MCF 10A (cell line): ENCODE data around the gene MST1R. TPM values are rescaled to one million over a fixed set of nuclear protein-coding genes. Genes with fewer than 3 reads are reported as not detected.

ENCODE experiments used
- BruUV-seq: library from RNA; stranded (reverse); fragments of 400-500 nt; replicated peaks from 2 replicates; lab custom pipeline; 2021; lab: Mats Ljungman, UMichigan
- CTCF ChIA-PET: fragments of 300-600 bp; sonication (Branson Sonifier 250); formaldehyde crosslinking; extraction: SDS; loops from one replicate; lab custom pipeline; 2021; ENCODE audit warnings: antibody characterized with exemption, inconsistent platforms; lab: Yijun Ruan, JAX
- POLR2A ChIA-PET: fragments of 300-600, 350-650 bp; sonication (Branson Sonifier 250); formaldehyde crosslinking; extraction: SDS; loops from one replicate; lab custom pipeline; 2020; ENCODE audit warnings: antibody characterized with exemption, inconsistent platforms; lab: Yijun Ruan, JAX
- DNase-seq: peaks from one replicate; pipeline ENCODE4 v3.0.0-alpha.2; 2018; ENCODE audit not compliant: unreplicated experiment
- H3K27ac Mint-ChIP-seq: one replicate; pipeline ENCODE4 v1.8.0; 2022; ENCODE audit warnings: mild to moderate bottlenecking, low read depth, mixed read lengths; ENCODE audit not compliant: unreplicated experiment
- H3K27me3 Mint-ChIP-seq: one replicate; pipeline ENCODE4 v1.8.0; 2022; ENCODE audit warnings: mixed read lengths; ENCODE audit not compliant: insufficient read depth, unreplicated experiment
- H3K36me3 Mint-ChIP-seq: one replicate; pipeline ENCODE4 v1.8.0; 2022; ENCODE audit warnings: mild to moderate bottlenecking, moderate library complexity, mixed read lengths; ENCODE audit not compliant: insufficient read depth, unreplicated experiment
- H3K4me1 Mint-ChIP-seq: one replicate; pipeline ENCODE4 v1.8.0; 2022; ENCODE audit warnings: mixed read lengths; ENCODE audit not compliant: insufficient read depth, unreplicated experiment
- H3K4me3 Mint-ChIP-seq: one replicate; pipeline ENCODE4 v1.8.0; 2022; ENCODE audit warnings: mild to moderate bottlenecking, moderate library complexity, mixed read lengths; ENCODE audit not compliant: unreplicated experiment
- H3K9me3 Mint-ChIP-seq: one replicate; pipeline ENCODE4 v1.8.0; 2022; ENCODE audit warnings: mixed read lengths; ENCODE audit not compliant: unreplicated experiment
- intact Hi-C: fragments of 100-400 bp; cut with micrococcal nuclease; formaldehyde crosslinking; loops from 2 replicates; pipeline ENCODE4 v1.14.1; 2022
- total RNA-seq: library from RNA; stranded (reverse); gene quantifications from 2 replicates; pipeline ENCODE4 v1.2.3, GENCODE V29; 2022
- TF ChIP-seq, protein P1 (sequence below): fragments of 200-600 bp; IDR thresholded peaks from one replicate; pipeline ENCODE4 v1.8.0; 2022; ENCODE audit warnings: antibody characterized with exemption, mild to moderate bottlenecking; ENCODE audit not compliant: unreplicated experiment

The MST1R gene
- total RNA-seq, 1 experiment from 2014 or later: 103 TPM

GRCh38 chr3:49879721-49880120, 24.0 kb downstream of the MST1R start:
- no peaks in the 10 kb centered on the region for H3K4me1 Mint-ChIP-seq
- H3K4me3 Mint-ChIP-seq: no peak overlapping the region
- BruUV-seq: no TSS peak
- H3K27ac Mint-ChIP-seq: no peak overlapping the region
- H3K36me3 Mint-ChIP-seq: peaks cover 12% of the 10 kb centered on the region
- intact Hi-C loops: no loop called here
- no peaks in the 10 kb centered on the region for H3K27me3 Mint-ChIP-seq
- no peak for DNase-seq
- no peaks in the 10 kb centered on the region for H3K9me3 Mint-ChIP-seq
- TF ChIP-seq, protein P1, sequence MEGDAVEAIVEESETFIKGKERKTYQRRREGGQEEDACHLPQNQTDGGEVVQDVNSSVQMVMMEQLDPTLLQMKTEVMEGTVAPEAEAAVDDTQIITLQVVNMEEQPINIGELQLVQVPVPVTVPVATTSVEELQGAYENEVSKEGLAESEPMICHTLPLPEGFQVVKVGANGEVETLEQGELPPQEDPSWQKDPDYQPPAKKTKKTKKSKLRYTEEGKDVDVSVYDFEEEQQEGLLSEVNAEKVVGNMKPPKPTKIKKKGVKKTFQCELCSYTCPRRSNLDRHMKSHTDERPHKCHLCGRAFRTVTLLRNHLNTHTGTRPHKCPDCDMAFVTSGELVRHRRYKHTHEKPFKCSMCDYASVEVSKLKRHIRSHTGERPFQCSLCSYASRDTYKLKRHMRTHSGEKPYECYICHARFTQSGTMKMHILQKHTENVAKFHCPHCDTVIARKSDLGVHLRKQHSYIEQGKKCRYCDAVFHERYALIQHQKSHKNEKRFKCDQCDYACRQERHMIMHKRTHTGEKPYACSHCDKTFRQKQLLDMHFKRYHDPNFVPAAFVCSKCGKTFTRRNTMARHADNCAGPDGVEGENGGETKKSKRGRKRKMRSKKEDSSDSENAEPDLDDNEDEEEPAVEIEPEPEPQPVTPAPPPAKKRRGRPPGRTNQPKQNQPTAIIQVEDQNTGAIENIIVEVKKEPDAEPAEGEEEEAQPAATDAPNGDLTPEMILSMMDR: no peak
- CTCF ChIA-PET: interaction anchor here (0.7 to 1.1 kb wide), 2 partner anchors 11 to 27 kb away, joined by 3 to 4 read pairs; no protein-coding TSS in a partner anchor
- POLR2A ChIA-PET: interaction anchor here (0.8 to 1.1 kb wide), 3 partner anchors 20 to 76 kb away, joined by 3 read pairs; no protein-coding TSS in a partner anchor

GRCh38 chr3:49878686-49879085, 25.0 kb downstream of the MST1R start:
- Mint-ChIP-seq H3K4me1 (no peaks in the 10 kb centered on the region), H3K4me3 (no peak overlapping the region), H3K9me3 (no peaks in the 10 kb centered on the region), H3K27me3 (no peaks in the 10 kb centered on the region), H3K36me3 (peaks cover 10% of the 10 kb centered on the region), H3K27ac (no peak overlapping the region)
- TF ChIP-seq, protein P1: no peak
- intact Hi-C loops: no loop called here
- no TSS peak for BruUV-seq
- no peak for DNase-seq
- CTCF ChIA-PET: no interaction called here
- POLR2A ChIA-PET: interaction anchor here (0.8 to 1.3 kb wide), 3 partner anchors 22 to 28 kb away, joined by 3 to 4 read pairs (median 3); no protein-coding TSS in a partner anchor

GRCh38 chr3:49877716-49878115, 26.0 kb downstream of the MST1R start:
- H3K9me3 Mint-ChIP-seq: no peaks in the 10 kb centered on the region
- no peak for DNase-seq
- intact Hi-C loops: no loop called here
- no peak overlapping the region for H3K4me3 Mint-ChIP-seq
- ChIA-PET CTCF (no interaction called here), POLR2A (interaction anchor here (1.1 to 1.3 kb wide), 2 partner anchors 23 to 24 kb away, joined by 3 to 4 read pairs; no protein-coding TSS in a partner anchor)
- no TSS peak for BruUV-seq
- no peaks in the 10 kb centered on the region for H3K4me1 Mint-ChIP-seq
- TF ChIP-seq, protein P1: no peak
- H3K27ac Mint-ChIP-seq: no peak overlapping the region
- H3K36me3 Mint-ChIP-seq: peaks cover 10% of the 10 kb centered on the region
- no peaks in the 10 kb centered on the region for H3K27me3 Mint-ChIP-seq

DNA sequence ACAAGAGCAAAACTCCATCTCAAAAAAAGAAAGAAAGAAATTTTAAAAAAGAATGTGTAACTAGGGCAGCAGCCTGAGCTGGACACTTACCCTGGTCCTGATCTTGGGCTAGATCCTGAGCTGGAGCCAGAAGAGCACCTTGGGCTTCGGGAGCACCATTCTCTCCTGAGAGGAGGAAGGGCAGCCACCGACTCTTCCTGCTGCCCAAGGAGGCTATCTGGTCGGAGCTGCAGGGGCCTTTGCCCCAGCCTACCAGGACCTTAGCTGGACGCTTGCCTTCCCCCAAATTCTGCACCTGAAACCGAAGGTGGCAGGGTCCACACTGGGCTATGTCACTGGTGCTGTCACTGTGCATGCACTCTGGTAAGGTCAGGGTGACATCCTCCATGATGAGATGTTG, 27.1 kb downstream of the MST1R start:
- Mint-ChIP-seq H3K27me3 (no peaks in the 10 kb centered on the region), H3K4me3 (no peak overlapping the region), H3K27ac (no peak overlapping the region), H3K9me3 (no peaks in the 10 kb centered on the region), H3K4me1 (no peaks in the 10 kb centered on the region), H3K36me3 (peaks cover 10% of the 10 kb centered on the region)
- POLR2A ChIA-PET: interaction anchor here (0.8 to 0.9 kb wide), 2 partner anchors 21 to 64 kb away, joined by 3 to 5 read pairs; no protein-coding TSS in a partner anchor
- BruUV-seq: no TSS peak
- intact Hi-C loops: no loop called here
- TF ChIP-seq, protein P1: no peak
- CTCF ChIA-PET: interaction anchor here (2.4 kb wide), 1 partner anchor 75 kb away, joined by 12 read pairs; no protein-coding TSS in a partner anchor
- DNase-seq: no peak
